Sigmoid colon (tissue), 7 donors: Measurements from ENCODE around the gene PALB2. TPM values are rescaled to one million over a fixed set of nuclear protein-coding genes. Genes with fewer than 3 reads are reported as not detected.

Experiments used
- DNase-seq: peaks from one replicate; pipeline ENCODE4 v3.0.0-alpha.2; 2019
- H3K27ac ChIP-seq, 4 donors: fragments of 200-600 bp; sonication (generic); one replicate each; pipeline ENCODE4 v1.5.1; 2016 to 2019; ENCODE audit warnings: mild to moderate bottlenecking in 1 of 4
- H3K27me3 ChIP-seq, 3 donors: fragments of 200-600 bp; sonication (generic); one replicate each; pipeline ENCODE4 v1.5.1; 2019; ENCODE audit warnings: mild to moderate bottlenecking in 1 of 3
- H3K36me3 ChIP-seq, 4 donors: fragments of 200-600 bp; sonication (generic); one replicate each; pipeline ENCODE4 v1.5.1; 2016 to 2019
- H3K4me1 ChIP-seq, 4 donors: fragments of 200-600 bp; sonication (generic); one replicate each; pipeline ENCODE4 v1.5.1; 2017 to 2019
- H3K4me3 ChIP-seq, 4 donors: fragments of 200-600 bp; sonication (generic); one replicate each; pipeline ENCODE4 v1.5.1; 2017 to 2019; ENCODE audit warnings: mild to moderate bottlenecking in 2 of 4, moderate library complexity in 1 of 4
- H3K9me3 ChIP-seq, 4 donors: fragments of 200-600 bp in 3 of 4; sonication (generic) in 3 of 4; one replicate each; pipeline versions ENCODE4 v1.5.1 to v1.6.1; 2013 to 2019
- EP300 ChIP-seq, 4 donors: sonication (generic); formaldehyde crosslinking; IDR thresholded peaks; one replicate each; pipeline ENCODE4 v1.6.1; 2017; ENCODE audit warnings: antibody characterized with exemption in 4 of 4
- POLR2A ChIP-seq, 2 donors: fragments of 450-650 bp; IDR thresholded peaks; one replicate each; pipeline ENCODE4 v1.6.1; 2016; ENCODE audit warnings: antibody characterized with exemption in 2 of 2, mild to moderate bottlenecking in 2 of 2, moderate library complexity in 2 of 2
- POLR2AphosphoS5 ChIP-seq, 4 donors: sonication (generic); formaldehyde crosslinking; IDR thresholded peaks; one replicate each; pipeline ENCODE4 v1.6.1; 2017; ENCODE audit warnings: antibody characterized with exemption in 4 of 4
- WGBS, 2 donors: extraction: QIAGEN DNeasy Blood & Tissue Kit; methylation state at CpG; one replicate each; pipeline ENCODE4 v1.1.7; 2013; 5-methylcytosine and 5-hydroxymethylcytosine counted together
- intact Hi-C: fragments of 100-400 bp; cut with DNase I; formaldehyde crosslinking; loops from one replicate; pipeline ENCODE4 v1.15.1; 2023
- polyA plus RNA-seq, 3 donors: library from polyadenylated mRNA; stranded (reverse); fragments of 200-250 nt; gene quantifications; one replicate each; pipeline ENCODE4 v1.2.3, GENCODE V29; 2013
- total RNA-seq, 4 donors: library from RNA; depleted of rRNA; stranded (reverse); fragments of >200 nt; gene quantifications; one replicate each; pipeline ENCODE4 v1.1.0, GENCODE V29; 2016
- TF ChIP-seq, protein P1 (sequence below), 4 experiments: fragments of 450-650 bp in 3 of 4; fragments of 200-600 bp in 1 of 4; IDR thresholded peaks; one replicate each; pipeline ENCODE4 v1.5.1; 2016 to 2019; ENCODE audit warnings: antibody characterized with exemption in 4 of 4, mild to moderate bottlenecking in 3 of 4, moderate library complexity in 2 of 4
- donor health status: healthy with polysubstance abuse.
- donor health status: Bipolar disorder and iron deficiency.
- donor health status: healthy.

PALB2 gene
- total and polyA plus RNA-seq, 7 donors = 7.2 to 11.2 (median 8.1) TPM

GRCh38 chr16:23561586-23561985 lies 79.5 kb downstream of the PALB2 start:
- DNase-seq = no peak
- Histone ChIP-seq H3K4me3 (no peak overlapping the region), H3K36me3 (peaks cover 27 to 74% (median 55%) of the 10 kb centered on the region in 4 donors), H3K9me3 (no peaks in the 10 kb centered on the region), H3K27ac (no peak overlapping the region), H3K4me1 (peaks cover 0 to 39% (median 25%) of the 10 kb centered on the region in 4 donors), H3K27me3 (no peaks in the 10 kb centered on the region)
- intact Hi-C loops = no loop called here
- WGBS, 2 donors = 83 to 84% methylated on average over 5 of the region's 5 CpGs
- TF ChIP-seq, protein P1, sequence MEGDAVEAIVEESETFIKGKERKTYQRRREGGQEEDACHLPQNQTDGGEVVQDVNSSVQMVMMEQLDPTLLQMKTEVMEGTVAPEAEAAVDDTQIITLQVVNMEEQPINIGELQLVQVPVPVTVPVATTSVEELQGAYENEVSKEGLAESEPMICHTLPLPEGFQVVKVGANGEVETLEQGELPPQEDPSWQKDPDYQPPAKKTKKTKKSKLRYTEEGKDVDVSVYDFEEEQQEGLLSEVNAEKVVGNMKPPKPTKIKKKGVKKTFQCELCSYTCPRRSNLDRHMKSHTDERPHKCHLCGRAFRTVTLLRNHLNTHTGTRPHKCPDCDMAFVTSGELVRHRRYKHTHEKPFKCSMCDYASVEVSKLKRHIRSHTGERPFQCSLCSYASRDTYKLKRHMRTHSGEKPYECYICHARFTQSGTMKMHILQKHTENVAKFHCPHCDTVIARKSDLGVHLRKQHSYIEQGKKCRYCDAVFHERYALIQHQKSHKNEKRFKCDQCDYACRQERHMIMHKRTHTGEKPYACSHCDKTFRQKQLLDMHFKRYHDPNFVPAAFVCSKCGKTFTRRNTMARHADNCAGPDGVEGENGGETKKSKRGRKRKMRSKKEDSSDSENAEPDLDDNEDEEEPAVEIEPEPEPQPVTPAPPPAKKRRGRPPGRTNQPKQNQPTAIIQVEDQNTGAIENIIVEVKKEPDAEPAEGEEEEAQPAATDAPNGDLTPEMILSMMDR (IDR thresholded peaks at IDR 0.05) = no peak
- TF ChIP-seq POLR2AphosphoS5 (IDR thresholded peaks at IDR 0.05) = no peak
- no peak for TF ChIP-seq EP300 (IDR thresholded peaks at IDR 0.05)
- no peak for TF ChIP-seq POLR2A (IDR thresholded peaks at IDR 0.05)

DNA sequence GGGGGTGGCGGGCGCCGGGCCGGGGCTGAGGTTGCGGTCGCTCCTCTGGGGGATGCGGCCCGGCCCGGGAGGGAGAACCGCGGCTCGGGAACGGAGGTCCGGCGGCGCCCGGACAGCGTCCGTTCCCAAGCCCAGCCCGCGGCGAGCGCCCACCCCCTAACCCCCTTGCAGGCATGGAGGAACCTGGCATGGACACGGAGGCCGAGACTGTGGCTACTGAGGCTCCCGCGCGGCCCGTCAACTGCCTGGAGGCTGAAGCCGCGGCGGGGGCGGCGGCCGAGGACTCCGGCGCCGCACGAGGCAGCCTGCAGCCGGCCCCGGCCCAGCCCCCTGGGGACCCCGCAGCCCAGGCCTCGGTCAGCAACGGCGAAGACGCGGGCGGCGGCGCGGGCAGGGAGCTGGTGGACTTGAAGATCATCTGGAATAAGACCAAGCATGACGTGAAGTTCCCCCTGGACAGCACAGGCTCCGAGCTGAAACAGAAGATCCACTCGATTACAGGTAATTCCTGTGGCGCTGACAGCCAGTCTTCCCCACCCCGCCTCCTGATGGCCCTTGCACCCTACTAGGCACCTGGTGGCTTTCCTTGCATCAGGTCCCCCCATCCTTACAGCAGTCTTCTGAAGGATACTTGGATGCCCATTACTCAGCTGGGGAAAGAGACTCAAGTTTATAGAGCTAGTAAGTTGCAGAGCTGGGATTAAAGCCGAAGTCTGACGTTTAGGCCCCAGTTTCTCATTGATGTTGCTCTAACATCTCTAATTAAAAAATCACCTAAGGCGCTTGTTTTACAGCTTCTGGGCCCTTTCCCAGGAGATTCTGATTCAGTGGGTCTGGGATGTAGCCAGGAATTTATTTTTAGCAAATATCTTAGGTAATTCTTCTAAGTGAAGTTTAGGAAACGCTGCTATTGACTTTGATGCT lies 83.1 kb downstream of the PALB2 start:
- Histone ChIP-seq H3K27ac (peak overlapping the region; percentile 84 to 96 (median 92)), H3K4me1 (peaks cover 0 to 45% (median 29%) of the 10 kb centered on the region in 4 donors), H3K4me3 (peak overlapping the region; percentile 81 to 93 (median 84)), H3K27me3 (no peaks in the 10 kb centered on the region), H3K36me3 (peaks cover 11 to 40% (median 31%) of the 10 kb centered on the region in 4 donors), H3K9me3 (no peaks in the 10 kb centered on the region)
- peak; percentile 67 for DNase-seq
- TF ChIP-seq POLR2AphosphoS5 (IDR thresholded peaks at IDR 0.05) (peak in 1 of 4 donors; percentile 22), POLR2A (IDR thresholded peaks at IDR 0.05) (no peak)
- intact Hi-C loops = loop anchor here (1.0 to 5.0 kb wide), 3 partner anchors 38 to 106 kb away; partner anchors contain the start of genes COG7, GGA2 and NDUFAB1
- WGBS, 2 donors = 1 to 3% methylated on average over 60 of the region's 60 CpGs

DNA sequence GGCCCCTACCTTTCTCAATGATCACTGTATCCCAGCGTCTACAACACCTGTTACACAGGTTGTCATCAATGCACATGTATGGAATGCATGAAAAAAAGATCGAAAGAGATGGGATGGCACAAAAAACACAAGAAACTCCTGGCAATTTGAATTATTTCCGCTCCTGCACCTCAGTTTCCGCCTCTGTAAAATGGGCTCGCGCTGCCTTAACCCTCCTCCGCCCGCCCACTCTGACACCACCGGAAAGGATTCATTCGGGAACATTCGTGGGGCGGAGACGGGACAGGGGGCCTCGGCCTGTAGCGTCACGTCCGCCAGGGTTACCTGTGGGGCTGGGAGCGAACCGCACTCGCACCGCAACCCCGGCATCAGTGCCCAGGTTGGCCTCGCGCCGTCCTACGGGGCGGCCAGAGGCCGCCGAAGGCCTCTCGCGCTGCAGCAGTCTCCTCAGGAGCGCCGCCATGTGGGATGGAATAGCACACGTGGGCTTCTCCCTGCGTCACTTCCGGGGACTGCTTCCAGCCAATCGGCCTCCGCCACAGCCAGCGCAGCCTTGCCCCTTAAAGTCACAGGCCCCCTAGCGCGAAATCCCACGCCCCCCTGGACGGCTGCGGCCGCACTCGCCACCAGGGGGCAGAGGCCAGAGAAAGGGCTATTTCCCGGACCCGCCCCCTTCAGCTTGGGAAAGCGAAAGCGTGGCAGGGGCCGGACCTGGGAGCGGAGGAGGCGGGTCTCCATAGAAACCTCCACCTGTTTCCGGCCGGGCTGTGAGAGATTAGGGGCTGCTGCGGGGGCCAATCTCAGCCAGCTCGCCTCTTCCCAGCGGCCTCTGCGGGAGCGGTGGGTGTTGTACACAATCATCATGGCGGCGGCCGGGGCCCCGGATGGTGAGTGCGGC lies 84.0 kb downstream of the PALB2 start, which contains the start of the genes EARS2 and UBFD1:
Gene EARS2 (minus strand): TSS at position 470 of the 898 bp plus-strand sequence. CDS start 7 bp downstream, at position 463.
Gene UBFD1 (plus strand): TSS at position 847 of the 898 bp plus-strand sequence. CDS start 16 bp downstream, at position 863.
- H3K27me3 ChIP-seq = no peaks in the 10 kb centered on the region
- no peaks in the 10 kb centered on the region for H3K9me3 ChIP-seq
- WGBS, 2 donors = 1% methylated on average over 65 of the region's 65 CpGs
- peak within 1 kb of the TSS; percentile 81 to 93 (median 84) for H3K4me3 ChIP-seq
- peak; percentile 99 for DNase-seq
- peaks cover 6 to 40% (median 26%) of the 10 kb centered on the region in 4 donors for H3K36me3 ChIP-seq
- intact Hi-C loops = loop anchor here (1.0 to 5.0 kb wide), 3 partner anchors 39 to 105 kb away; partner anchors contain the start of genes COG7, GGA2 and NDUFAB1
- peak within 1 kb of the TSS; percentile 84 to 96 (median 92) for H3K27ac ChIP-seq
- TF ChIP-seq EP300 (IDR thresholded peaks at IDR 0.05) = peak in 1 of 4 donors; percentile 57
- peak; percentile 7 to 28 for TF ChIP-seq POLR2A (IDR thresholded peaks at IDR 0.05)
- TF ChIP-seq, protein P1 (IDR thresholded peaks at IDR 0.05) = peak; percentile 81 to 95 (median 91)
- TF ChIP-seq POLR2AphosphoS5 (IDR thresholded peaks at IDR 0.05) = peak; percentile 36 to 71 (median 63)
- peaks cover 0 to 45% (median 29%) of the 10 kb centered on the region in 4 donors for H3K4me1 ChIP-seq

- TF ChIP-seq POLR2A (IDR thresholded peaks at IDR 0.05) (no peak), POLR2AphosphoS5 (IDR thresholded peaks at IDR 0.05) (no peak)
- TF ChIP-seq, protein P1 (IDR thresholded peaks at IDR 0.05) = no peak
- H3K4me3 ChIP-seq = no peak overlapping the region
- intact Hi-C loops = no loop called here
- H3K27ac ChIP-seq = no peak overlapping the region
- H3K27me3 ChIP-seq = no peaks in the 10 kb centered on the region
- peaks cover 0 to 25% (median 22%) of the 10 kb centered on the region in 4 donors for H3K4me1 ChIP-seq
- DNase-seq = no peak
- no peaks in the 10 kb centered on the region for H3K9me3 ChIP-seq
- WGBS, 2 donors = 81 to 85% methylated on average over 3 of the region's 3 CpGs
- H3K36me3 ChIP-seq = peaks cover 12 to 40% (median 22%) of the 10 kb centered on the region in 4 donors
These were observed 86.6 kb downstream of the PALB2 start for GRCh38 chr16:23554536-23554935.

Other genes with a start within 250 kb of the PALB2 start
- gene COG7, start 188.1 kb downstream of the PALB2 start, total RNA-seq = 10 to 100 TPM; 12.0 to 25.5 (median 13.9) TPM
- 10 to 100 TPM; 17.4 to 26.0 (median 19.4) TPM for gene COG7, start 188.1 kb downstream of the PALB2 start, polyA plus RNA-seq
- 10 to 100 TPM; 29.1 to 55.7 (median 34.7) TPM for gene GGA2, start 130.8 kb downstream of the PALB2 start, total RNA-seq
- gene GGA2, start 130.8 kb downstream of the PALB2 start, polyA plus RNA-seq = 10 to 100 TPM; 13.2 to 36.1 (median 15.3) TPM
- gene EARS2, start 84.0 kb downstream of the PALB2 start, total RNA-seq = 10 to 100 TPM in 2 of 4 donors, 1 to 10 TPM in 2; 7.5 to 18.3 (median 11.2) TPM
- 10 to 100 TPM in 1 of 3 donors, 1 to 10 TPM in 2; 6.6 to 19.4 (median 7.9) TPM for gene EARS2, start 84.0 kb downstream of the PALB2 start, polyA plus RNA-seq
- 100 to 1,000 TPM in 1 of 4 donors, 10 to 100 TPM in 3; 45.1 to 101 (median 57.6) TPM for gene UBFD1, start 83.6 kb downstream of the PALB2 start, total RNA-seq
- 10 to 100 TPM in 1 of 3 donors, 1 to 10 TPM in 2; 8.1 to 16.6 (median 8.4) TPM for gene UBFD1, start 83.6 kb downstream of the PALB2 start, polyA plus RNA-seq
- gene NDUFAB1, start 45.0 kb downstream of the PALB2 start, total RNA-seq = 100 to 1,000 TPM; 101 to 179 (median 159) TPM
- 100 to 1,000 TPM; 283 to 398 (median 297) TPM for gene NDUFAB1, start 45.0 kb downstream of the PALB2 start, polyA plus RNA-seq
- gene DCTN5, start 156 bp upstream of the PALB2 start, total RNA-seq = 10 to 100 TPM; 24.1 to 41.4 (median 34.1) TPM
- 10 to 100 TPM; 13.2 to 31.0 (median 28.4) TPM for gene DCTN5, start 156 bp upstream of the PALB2 start, polyA plus RNA-seq
- gene PLK1, start 37.6 kb upstream of the PALB2 start, total RNA-seq = 1 to 10 TPM in 3 of 4 donors, under 1 TPM in 1; 0.82 to 5.2 (median 3.0) TPM
- 10 to 100 TPM in 1 of 3 donors, 1 to 10 TPM in 2; 2.4 to 37.0 (median 9.0) TPM for gene PLK1, start 37.6 kb upstream of the PALB2 start, polyA plus RNA-seq
- 1 to 10 TPM in 1 of 4 donors, under 1 TPM in 1, not detected in 2; 0.36 to 1.9 TPM for gene ERN2, start 71.9 kb upstream of the PALB2 start, total RNA-seq
- 100 to 1,000 TPM in 1 of 3 donors, 10 to 100 TPM in 2; 19.9 to 123 (median 33.0) TPM for gene ERN2, start 71.9 kb upstream of the PALB2 start, polyA plus RNA-seq
- gene CHP2, start 113.7 kb upstream of the PALB2 start, total RNA-seq = under 1 TPM in 1 of 4 donors, not detected in 3; 0.28 TPM
- gene CHP2, start 113.7 kb upstream of the PALB2 start, polyA plus RNA-seq = 100 to 1,000 TPM in 2 of 3 donors, 10 to 100 TPM in 1; 57.9 to 385 (median 289) TPM
- gene PRKCB, start 194.7 kb upstream of the PALB2 start, total RNA-seq = 10 to 100 TPM; 12.1 to 43.8 (median 23.8) TPM
- 10 to 100 TPM in 1 of 3 donors, 1 to 10 TPM in 2; 3.0 to 21.4 (median 5.8) TPM for gene PRKCB, start 194.7 kb upstream of the PALB2 start, polyA plus RNA-seq